Endothelial cell of umbilical vein (primary cell): ENCODE results near the gene PER3. TPM values are rescaled to one million over a fixed set of nuclear protein-coding genes. Genes with fewer than 3 reads are reported as not detected.

Source experiments
- BruUV-seq: library from RNA; stranded (reverse); fragments of 400-500 nt; replicated peaks from 2 replicates; lab custom pipeline; 2021; lab: Mats Ljungman, UMichigan
- CTCF ChIA-PET: fragments of 300-600, 350-600 bp; sonication (Branson Sonifier 250); formaldehyde crosslinking; loops from one replicate; lab custom pipeline; 2021; ENCODE audit warnings: antibody characterized with exemption, inconsistent platforms; lab: Charles Lee
- POLR2A ChIA-PET: fragments of 300-600, 350-600 bp; sonication (Branson Sonifier 250); formaldehyde crosslinking; loops from one replicate; lab custom pipeline; 2021; ENCODE audit warnings: antibody characterized with exemption, inconsistent platforms; lab: Charles Lee
- DNase-seq: peaks from one replicate; pipeline ENCODE4 v3.0.0-alpha.2; 2011; ENCODE audit warnings: low read depth, low spot score
- FAIRE-seq: peaks from 2 replicates; lab custom pipeline; 2011; peaks lifted over from hg19 to GRCh38; lab: Jason Lieb, UNC
- H2AFZ ChIP-seq: 2 replicates; pipeline ENCODE4 v1.6.0; 2012; ENCODE audit warnings: low read depth, low read length, control low read depth, inconsistent platforms
- H3K27ac ChIP-seq: 2 replicates; pipeline ENCODE4 v1.5.1; 2011; ENCODE audit warnings: low read depth, mild to moderate bottlenecking, control low read depth, low read length, moderate library complexity; ENCODE audit not compliant: insufficient read depth
- H3K27me3 ChIP-seq, 2 experiments: 2 replicates each; pipeline versions ENCODE4 v1.6.0 to v1.6.1; 2011; ENCODE audit warnings: low read length in 2 of 2, mixed read lengths in 1 of 2; ENCODE audit not compliant: control insufficient read depth in 2 of 2, insufficient read depth in 2 of 2
- H3K36me3 ChIP-seq, 2 experiments: 2 replicates in 1 of 2; 3 replicates in 1 of 2; pipeline ENCODE4 v1.5.1; 2011; ENCODE audit warnings: low read length in 2 of 2, mild to moderate bottlenecking in 1 of 2, moderate library complexity in 1 of 2; ENCODE audit not compliant: control insufficient read depth in 2 of 2, insufficient read depth in 2 of 2; ENCODE audit errors: extremely low read depth in 1 of 2
- H3K4me1 ChIP-seq: 3 replicates; pipeline ENCODE4 v1.5.1; 2011; ENCODE audit warnings: mild to moderate bottlenecking, low read length; ENCODE audit not compliant: control insufficient read depth, insufficient read depth; ENCODE audit errors: extremely low read depth
- H3K4me2 ChIP-seq: 2 replicates; pipeline ENCODE4 v1.6.1; 2011; ENCODE audit warnings: low read length, control low read depth, mixed read lengths; ENCODE audit not compliant: insufficient read depth
- H3K4me3 ChIP-seq, 3 experiments: fragments of 200-600 bp in 1 of 3; sonication (generic), shearing (Covaris generic) in 1 of 3; replicated peaks in 1 of 3; 2 replicates each; pipeline ENCODE4 v1.5.1; 2011 to 2016; ENCODE audit warnings: control low read depth in 3 of 3, low read length in 3 of 3, mild to moderate bottlenecking in 2 of 3, inconsistent platforms in 1 of 3, low read depth in 1 of 3, moderate library complexity in 1 of 3; ENCODE audit not compliant: insufficient read depth in 1 of 3
- H3K79me2 ChIP-seq: 2 replicates; pipeline ENCODE4 v1.6.0; 2012; ENCODE audit warnings: low read length, inconsistent platforms; ENCODE audit not compliant: control insufficient read depth, insufficient read depth
- H3K9ac ChIP-seq: replicated peaks from 2 replicates; pipeline ENCODE3; 2011; ENCODE audit warnings: low read length, control low read depth; ENCODE audit not compliant: insufficient read depth; ENCODE audit errors: extremely low read depth
- H3K9me1 ChIP-seq: replicated peaks from 3 replicates; pipeline ENCODE4 v1.6.0; 2011; ENCODE audit warnings: mild to moderate bottlenecking, low read length; ENCODE audit not compliant: control insufficient read depth, insufficient read depth; ENCODE audit errors: extremely low read depth
- H3K9me3 ChIP-seq: replicated peaks from 2 replicates; pipeline ENCODE4 v1.5.1; 2012; ENCODE audit warnings: low read length, inconsistent platforms; ENCODE audit not compliant: control insufficient read depth, insufficient read depth
- H4K20me1 ChIP-seq: replicated peaks from 2 replicates; pipeline ENCODE3; 2011; ENCODE audit warnings: mild to moderate bottlenecking, low read length; ENCODE audit not compliant: control insufficient read depth, insufficient read depth; ENCODE audit errors: extremely low read depth
- CTCF ChIP-seq, 2 donors: IDR thresholded peaks; 1 replicate in 1 of 2; 2 replicates in 1 of 2; pipeline ENCODE4 v1.5.1; 2011; ENCODE audit warnings: low read length in 2 of 2, mild to moderate bottlenecking in 2 of 2, moderate library complexity in 2 of 2, control low read depth in 1 of 2, inconsistent platforms in 1 of 2, low read depth in 1 of 2; ENCODE audit not compliant: insufficient read depth in 1 of 2; ENCODE audit errors: extremely low read depth in 1 of 2
- EZH2 ChIP-seq: IDR thresholded peaks from 2 replicates; pipeline ENCODE4 v1.6.1; 2012; ENCODE audit warnings: borderline replicate concordance, low read depth, mild to moderate bottlenecking, moderate library complexity, low read length, inconsistent platforms; ENCODE audit not compliant: severe bottlenecking
- FOS ChIP-seq: IDR thresholded peaks from 2 replicates; pipeline ENCODE4 v1.6.1; 2011; ENCODE audit warnings: mild to moderate bottlenecking, low read length, moderate library complexity, borderline replicate concordance; ENCODE audit not compliant: insufficient read depth
- GATA2 ChIP-seq: IDR thresholded peaks from 2 replicates; pipeline ENCODE4 v1.7.0; 2011; ENCODE audit warnings: low read depth, mild to moderate bottlenecking, moderate library complexity, mixed read lengths, low read length; ENCODE audit not compliant: insufficient read length, insufficient read depth
- JUN ChIP-seq: IDR thresholded peaks from 2 replicates; pipeline ENCODE4 v1.6.1; 2011; ENCODE audit warnings: borderline replicate concordance, low read depth; ENCODE audit not compliant: insufficient read length, insufficient read depth
- MYC ChIP-seq: IDR thresholded peaks from one replicate; pipeline ENCODE4 v1.6.1; 2011; ENCODE audit warnings: mild to moderate bottlenecking, low read depth, low read length
- POLR2A ChIP-seq: IDR thresholded peaks from 2 replicates; pipeline ENCODE4 v1.6.1; 2012; ENCODE audit warnings: low read depth, mild to moderate bottlenecking, control low read depth, low read length
- POLR2AphosphoS5 ChIP-seq: IDR thresholded peaks from 2 replicates; pipeline ENCODE4 v1.6.1; 2012; ENCODE audit warnings: low read depth, mild to moderate bottlenecking, control low read depth, low read length, moderate library complexity; ENCODE audit not compliant: insufficient read depth
- dilution Hi-C: fragments of 300-500 bp; cut with MboI; formaldehyde crosslinking; loops from one replicate; pipeline ENCODE4 v1.15.0; 2019; ENCODE audit warnings: low sequenced_read_pairs; ENCODE audit not compliant: extremely low pct_ligation_motif_present
- intact Hi-C: fragments of 100-400 bp; cut with micrococcal nuclease; formaldehyde crosslinking; loops from one replicate; pipeline ENCODE4 v1.10.0; 2022
- polyA plus RNA-seq, 4 experiments: library from polyadenylated mRNA; depleted of rRNA in 3 of 4; stranded (reverse) in 3 of 4; unstranded in 1 of 4; fragments of >200 nt; gene quantifications; 2 replicates each; pipeline versions ENCODE4 v1.2.1 to v1.2.3, GENCODE V29; 2011 to 2012; ENCODE audit warnings: missing spikeins in 1 of 4
- total RNA-seq: library from RNA; stranded (reverse); gene quantifications from 2 replicates; pipeline ENCODE4 v1.2.3, GENCODE V29; 2021
- TF ChIP-seq, protein P1 (sequence below): IDR thresholded peaks from 2 replicates; pipeline ENCODE4 v1.6.1; 2011; ENCODE audit not compliant: insufficient read depth, insufficient read length

Gene PER3
- total and polyA plus RNA-seq, 2 donors (not counting 3 experiments of a cell fraction or from before 2014, with no cell fraction given) = 2.5 to 2.6 TPM

GRCh38 chr1:7863756-7864328 lies 79.8 kb downstream of the PER3 start:
- TF ChIP-seq CTCF (IDR thresholded peaks at IDR 0.05; ENCODE audit: extremely low read depth in 1 of 2, insufficient read depth in 1 of 2, low read depth in 1 of 2, low read length in 2 of 2) (no peak), JUN (no peak), GATA2 (no peak), EZH2 (no peak), FOS (no peak), POLR2AphosphoS5 (no peak), POLR2A (no peak), MYC (no peak)
- TF ChIP-seq, protein P1, sequence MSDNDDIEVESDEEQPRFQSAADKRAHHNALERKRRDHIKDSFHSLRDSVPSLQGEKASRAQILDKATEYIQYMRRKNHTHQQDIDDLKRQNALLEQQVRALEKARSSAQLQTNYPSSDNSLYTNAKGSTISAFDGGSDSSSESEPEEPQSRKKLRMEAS = no peak
- intact Hi-C loops (no loop called here), dilution Hi-C loops (no loop called here)
- no peaks in the 10 kb centered on the region for H3K9me3 ChIP-seq
- POLR2A ChIA-PET = no interaction called here
- no peak overlapping the region for H3K9ac ChIP-seq
- no peaks in the 10 kb centered on the region for H4K20me1 ChIP-seq
- CTCF ChIA-PET = interaction anchor here (1.2 kb wide), 1 partner anchor 9 kb away, joined by 4 read pairs; no protein-coding TSS in a partner anchor
- no peaks in the 10 kb centered on the region for H3K4me1 ChIP-seq
- H2AFZ ChIP-seq = no peak overlapping the region
- DNase-seq (no peak), FAIRE-seq (no peak)
- H3K4me3 ChIP-seq = no peak overlapping the region
- no TSS peak for BruUV-seq
- H3K36me3 ChIP-seq = no peaks in the 10 kb centered on the region
- no peaks in the 10 kb centered on the region for H3K9me1 ChIP-seq
- H3K27ac ChIP-seq = no peak overlapping the region
- no peak overlapping the region for H3K4me2 ChIP-seq
- no peaks in the 10 kb centered on the region for H3K79me2 ChIP-seq
- H3K27me3 ChIP-seq = no peaks in the 10 kb centered on the region
